ENCODE results near the gene RSPO1.

Gene RSPO1

GRCh38 chr1:37564892-37565291 lies 69.8 kb downstream of the RSPO1 start:
- DNase-seq: no peak

DNA sequence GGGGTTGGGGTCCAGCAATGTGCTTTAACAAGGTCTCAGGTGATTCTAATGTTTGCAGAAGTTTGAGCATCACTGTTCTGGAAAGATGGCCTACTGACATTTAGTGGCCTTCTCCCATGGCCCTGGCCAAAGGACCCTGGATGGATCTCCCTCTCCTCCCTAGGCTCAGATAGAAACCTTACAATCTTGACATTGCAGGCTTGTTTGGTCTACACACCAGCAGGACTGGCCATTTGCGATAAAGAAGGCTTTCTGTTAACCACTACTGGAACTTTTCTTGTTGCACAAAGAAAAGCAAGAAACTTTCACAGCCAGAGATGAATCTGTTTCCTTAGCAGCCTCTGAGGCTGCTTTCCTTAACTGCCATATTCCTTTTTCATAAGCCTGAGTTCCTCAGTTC lies 71.7 kb downstream of the RSPO1 start:
- no peak for DNase-seq

Data from fibroblast of skin of back (primary cell).